Brain microvascular endothelial cell (primary cell): ENCODE data around the gene BRPF1.

Experiments
- DNase-seq: peaks from one replicate; pipeline ENCODE4 v3.0.0-alpha.2; 2020
- H3K27ac ChIP-seq: fragments of 250-450 bp; sonication (Bioruptor Pico); 2 replicates; pipeline ENCODE4 v1.5.1; 2020; ENCODE audit warnings: mild to moderate bottlenecking, moderate library complexity
- H3K27me3 ChIP-seq: fragments of 250-450 bp; sonication (Bioruptor Pico); replicated peaks from 2 replicates; pipeline ENCODE4 v1.5.1; 2020; ENCODE audit warnings: mild to moderate bottlenecking
- H3K36me3 ChIP-seq: fragments of 250-450 bp; sonication (Bioruptor Pico); replicated peaks from 2 replicates; pipeline ENCODE4 v1.5.1; 2020; ENCODE audit warnings: mild to moderate bottlenecking
- H3K4me3 ChIP-seq: 2 replicates; pipeline ENCODE4 v1.5.1; 2011; ENCODE audit warnings: low read depth, mild to moderate bottlenecking, control low read depth, low read length, moderate library complexity
- CTCF ChIP-seq: IDR thresholded peaks from 2 replicates; pipeline ENCODE4 v1.5.1; 2011; ENCODE audit warnings: low read depth, mild to moderate bottlenecking, moderate library complexity, low read length, control low read depth, inconsistent platforms; ENCODE audit errors: missing control alignments
- in situ Hi-C: cut with HindIII; loops from 2 replicates; pipeline ENCODE4 v1.10.0; 2017; ENCODE audit warnings: low sequenced_read_pairs, low pct_ligation_motif_present

BRPF1 gene

GRCh38 chr3:9696480-9697220 is 34.9 kb upstream of the BRPF1 start:
- Histone ChIP-seq H3K27me3 (no peaks in the 10 kb centered on the region), H3K27ac (no peak overlapping the region), H3K36me3 (peaks cover 23% of the 10 kb centered on the region), H3K4me3 (no peak overlapping the region)
- TF ChIP-seq CTCF: no peak
- DNase-seq: no peak
- in situ Hi-C loops: no loop called here

- no peak overlapping the region for H3K27ac ChIP-seq
- no peak overlapping the region for H3K4me3 ChIP-seq
- DNase-seq: no peak
- no peaks in the 10 kb centered on the region for H3K27me3 ChIP-seq
- H3K36me3 ChIP-seq: peaks cover 16% of the 10 kb centered on the region
- TF ChIP-seq CTCF: no peak
- in situ Hi-C loops: no loop called here
Observed at GRCh38 chr3:9697892-9698291, 33.6 kb upstream of the BRPF1 start.

GRCh38 chr3:9698293-9698692 is 33.2 kb upstream of the BRPF1 start:
- Histone ChIP-seq H3K36me3 (peaks cover 14% of the 10 kb centered on the region), H3K4me3 (no peak overlapping the region), H3K27me3 (no peaks in the 10 kb centered on the region), H3K27ac (no peak overlapping the region)
- no peak for TF ChIP-seq CTCF
- DNase-seq: no peak
- in situ Hi-C loops: no loop called here

GRCh38 chr3:9700536-9700935 is 31.0 kb upstream of the BRPF1 start:
- peaks cover 7% of the 10 kb centered on the region for H3K27me3 ChIP-seq
- peaks cover 6% of the 10 kb centered on the region for H3K36me3 ChIP-seq
- in situ Hi-C loops: no loop called here
- no peak for DNase-seq
- no peak overlapping the region for H3K27ac ChIP-seq
- no peak for TF ChIP-seq CTCF
- no peak overlapping the region for H3K4me3 ChIP-seq

- H3K27me3 ChIP-seq: peaks cover 7% of the 10 kb centered on the region
- no peak for TF ChIP-seq CTCF
- H3K27ac ChIP-seq: no peak overlapping the region
- in situ Hi-C loops: no loop called here
- H3K4me3 ChIP-seq: no peak overlapping the region
- DNase-seq: no peak
- H3K36me3 ChIP-seq: peaks cover 3% of the 10 kb centered on the region
Observed at GRCh38 chr3:9701006-9701405, 30.5 kb upstream of the BRPF1 start.

GRCh38 chr3:9701711-9702110 is 29.8 kb upstream of the BRPF1 start:
- in situ Hi-C loops: no loop called here
- no peak for TF ChIP-seq CTCF
- no peak for DNase-seq
- H3K4me3 ChIP-seq: no peak overlapping the region
- peaks cover 7% of the 10 kb centered on the region for H3K27me3 ChIP-seq
- H3K36me3 ChIP-seq: peaks cover 3% of the 10 kb centered on the region
- H3K27ac ChIP-seq: no peak overlapping the region
